Measurements from ENCODE around the gene AGO1.
"Not testable (repeated sequence)": the region's sequence is repeated elsewhere in the genome, so short reads cannot be mapped to it uniquely, and the experiment has no call there.

The AGO1 gene

GRCh38 chr1:35885961-35886558 lies 3.1 kb downstream of the AGO1 start:
- TF ChIP-seq, protein P1, sequence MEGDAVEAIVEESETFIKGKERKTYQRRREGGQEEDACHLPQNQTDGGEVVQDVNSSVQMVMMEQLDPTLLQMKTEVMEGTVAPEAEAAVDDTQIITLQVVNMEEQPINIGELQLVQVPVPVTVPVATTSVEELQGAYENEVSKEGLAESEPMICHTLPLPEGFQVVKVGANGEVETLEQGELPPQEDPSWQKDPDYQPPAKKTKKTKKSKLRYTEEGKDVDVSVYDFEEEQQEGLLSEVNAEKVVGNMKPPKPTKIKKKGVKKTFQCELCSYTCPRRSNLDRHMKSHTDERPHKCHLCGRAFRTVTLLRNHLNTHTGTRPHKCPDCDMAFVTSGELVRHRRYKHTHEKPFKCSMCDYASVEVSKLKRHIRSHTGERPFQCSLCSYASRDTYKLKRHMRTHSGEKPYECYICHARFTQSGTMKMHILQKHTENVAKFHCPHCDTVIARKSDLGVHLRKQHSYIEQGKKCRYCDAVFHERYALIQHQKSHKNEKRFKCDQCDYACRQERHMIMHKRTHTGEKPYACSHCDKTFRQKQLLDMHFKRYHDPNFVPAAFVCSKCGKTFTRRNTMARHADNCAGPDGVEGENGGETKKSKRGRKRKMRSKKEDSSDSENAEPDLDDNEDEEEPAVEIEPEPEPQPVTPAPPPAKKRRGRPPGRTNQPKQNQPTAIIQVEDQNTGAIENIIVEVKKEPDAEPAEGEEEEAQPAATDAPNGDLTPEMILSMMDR (IDR thresholded peaks at IDR 0.05; ENCODE audit: low read depth, low read length): no peak
- H3K4me3 ChIP-seq (ENCODE audit: low read depth, low read length): no peak overlapping the region

GRCh38 chr1:35886577-35887431 lies 3.8 kb downstream of the AGO1 start:
- H3K4me3 ChIP-seq (ENCODE audit: low read depth, low read length): no peak overlapping the region
- TF ChIP-seq, protein P1 (IDR thresholded peaks at IDR 0.05; ENCODE audit: low read depth, low read length): no peak

GRCh38 chr1:35887508-35887907 lies 4.5 kb downstream of the AGO1 start:
- TF ChIP-seq, protein P1 (IDR thresholded peaks at IDR 0.05; ENCODE audit: low read depth, low read length): no peak
- no peak overlapping the region for H3K4me3 ChIP-seq (ENCODE audit: low read depth, low read length)

- no peak overlapping the region for H3K4me3 ChIP-seq (ENCODE audit: low read depth, low read length)
- TF ChIP-seq, protein P1 (IDR thresholded peaks at IDR 0.05; ENCODE audit: low read depth, low read length): no peak
These were observed 5.2 kb downstream of the AGO1 start for GRCh38 chr1:35888255-35888654.

GRCh38 chr1:35888981-35889380 lies 6.0 kb downstream of the AGO1 start:
- H3K4me3 ChIP-seq (ENCODE audit: low read depth, low read length): not testable (repeated sequence)

GRCh38 chr1:35893051-35893879 lies 10.3 kb downstream of the AGO1 start:
- no peak overlapping the region for H3K4me3 ChIP-seq (ENCODE audit: low read depth, low read length)
- TF ChIP-seq, protein P1 (IDR thresholded peaks at IDR 0.05; ENCODE audit: low read depth, low read length): no peak

DNA sequence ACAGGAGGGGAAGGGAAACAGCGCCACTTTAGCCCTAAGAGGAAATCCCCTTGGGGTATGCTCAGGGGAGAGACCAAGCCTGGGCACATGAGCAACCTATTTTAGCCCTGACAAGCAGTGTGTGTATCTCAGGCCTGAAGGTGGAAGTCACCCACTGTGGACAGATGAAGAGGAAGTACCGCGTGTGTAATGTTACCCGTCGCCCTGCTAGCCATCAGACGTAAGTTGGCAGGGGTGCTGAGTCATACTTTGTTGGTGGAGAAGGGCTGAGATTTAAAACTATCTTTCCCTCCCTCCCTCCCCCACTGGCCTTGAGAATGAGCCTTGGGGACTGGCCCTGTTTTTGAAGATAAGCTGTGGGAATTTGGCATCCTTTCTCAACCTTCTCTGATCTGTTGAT lies 11.2 kb downstream of the AGO1 start:
- TF ChIP-seq, protein P1 (IDR thresholded peaks at IDR 0.05; ENCODE audit: low read depth, low read length): no peak
- no peak overlapping the region for H3K4me3 ChIP-seq (ENCODE audit: low read depth, low read length)
